Ramos (cell line): ENCODE measurements around the gene PCAT6.

Source experiments
- in situ Hi-C: fragments of 300-500 bp; cut with MboI; formaldehyde crosslinking; loops from one replicate; pipeline ENCODE4 v1.14.3; 2022; ENCODE audit warnings: low sequenced_read_pairs; ENCODE audit not compliant: unreplicated experiment

The PCAT6 gene

GRCh38 chr1:202843081-202843480, 32.3 kb downstream of the PCAT6 start:
- in situ Hi-C loops, result no loop called here

GRCh38 chr1:202844259-202844658, 33.5 kb downstream of the PCAT6 start:
- in situ Hi-C loops, result no loop called here

DNA sequence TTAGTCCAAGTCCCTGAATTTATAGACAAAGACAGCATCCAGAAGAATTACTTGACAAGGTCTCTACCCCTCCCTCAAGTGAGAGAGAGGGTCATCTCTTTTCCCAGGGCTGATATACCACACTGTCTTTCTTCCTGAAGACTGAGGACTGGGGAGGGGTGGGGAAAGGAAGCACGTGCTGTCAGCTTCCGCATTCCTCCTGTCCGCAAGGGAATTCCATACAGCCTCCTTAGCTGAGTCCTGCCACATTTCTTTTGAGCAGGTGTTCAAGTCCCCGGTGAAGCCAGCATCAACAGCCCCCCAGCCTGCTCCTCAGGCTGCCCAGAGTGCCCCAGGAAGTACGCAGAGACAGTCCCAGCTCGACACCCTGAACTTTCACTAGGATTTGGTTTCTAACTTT, 34.2 kb downstream of the PCAT6 start:
- in situ Hi-C loops, result no loop called here

DNA sequence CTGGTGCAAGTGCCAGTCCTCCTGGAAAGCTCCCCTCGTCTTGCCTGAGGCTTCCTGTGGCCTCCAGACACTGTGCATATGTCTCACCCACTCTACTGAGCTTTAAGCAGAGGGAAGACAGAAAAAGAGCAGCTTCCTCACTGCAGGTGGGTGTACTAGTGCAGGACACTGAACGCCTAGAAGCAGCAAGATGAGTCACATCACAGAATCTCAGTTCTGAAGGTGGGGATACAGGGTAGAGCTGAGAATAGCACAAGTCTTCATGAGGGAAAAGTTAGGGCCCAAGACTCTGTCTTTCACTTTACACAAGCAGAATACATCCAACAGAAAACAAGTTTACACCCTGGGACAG, 37.4 kb downstream of the PCAT6 start:
- in situ Hi-C loops, result no loop called here

DNA sequence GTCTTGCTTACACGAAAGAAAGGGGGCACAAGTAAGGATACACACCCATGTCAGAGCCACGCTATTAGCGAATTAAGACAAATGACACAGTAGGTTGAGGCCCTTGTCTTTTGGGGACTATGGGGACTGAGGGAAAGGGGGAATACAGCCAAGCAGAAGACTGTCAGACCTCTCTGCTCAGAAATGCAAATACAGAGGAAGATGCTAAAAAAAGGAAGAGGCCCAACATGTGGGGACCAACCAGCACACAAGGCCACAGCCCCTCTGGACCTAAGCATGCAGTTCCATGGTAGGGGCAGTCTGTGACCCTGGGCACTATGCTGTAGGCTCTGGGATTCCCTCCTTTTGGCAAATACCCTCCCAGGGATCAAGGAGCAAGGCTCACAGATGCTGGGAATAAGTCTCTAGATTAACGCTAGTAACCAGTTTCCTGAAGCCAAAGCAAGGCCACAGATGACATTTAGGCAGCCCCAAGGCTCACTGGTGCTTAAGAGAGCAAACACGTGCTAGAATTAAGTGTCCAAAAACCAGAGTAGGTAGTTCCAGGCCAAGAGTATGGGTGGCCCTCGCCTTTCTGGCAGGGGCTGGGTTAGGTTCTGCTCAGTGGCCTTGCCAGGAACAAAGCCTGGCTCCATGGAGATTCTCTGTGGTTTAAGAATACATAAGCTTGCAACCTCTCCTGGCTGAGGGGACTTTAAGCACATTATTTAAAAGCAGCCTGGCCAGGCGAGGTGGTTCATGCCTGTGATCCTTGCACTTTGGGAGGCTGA, 40.0 kb downstream of the PCAT6 start:
- in situ Hi-C loops, result no loop called here

GRCh38 chr1:202852163-202852904, 41.6 kb downstream of the PCAT6 start:
- in situ Hi-C loops, result no loop called here

DNA sequence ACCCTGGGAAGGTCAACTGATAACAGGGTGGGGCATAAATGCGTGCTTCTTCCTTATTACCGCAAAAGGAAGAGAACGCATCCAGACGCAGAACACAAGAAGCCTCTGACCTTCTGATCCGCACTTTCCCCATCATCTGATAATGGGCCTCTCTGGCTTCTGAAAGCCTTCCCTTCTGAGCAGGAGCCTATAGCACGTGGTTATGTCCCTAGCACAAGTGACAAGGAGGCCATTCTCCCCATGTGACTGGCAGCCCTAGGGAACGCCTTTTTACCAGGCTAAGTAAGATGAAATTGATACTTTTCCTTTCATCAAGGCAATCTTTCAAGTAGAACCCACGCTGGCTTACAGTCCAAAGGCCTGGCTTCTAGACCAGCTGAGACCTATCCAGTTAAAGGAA, 44.0 kb downstream of the PCAT6 start:
- in situ Hi-C loops, result no loop called here

DNA sequence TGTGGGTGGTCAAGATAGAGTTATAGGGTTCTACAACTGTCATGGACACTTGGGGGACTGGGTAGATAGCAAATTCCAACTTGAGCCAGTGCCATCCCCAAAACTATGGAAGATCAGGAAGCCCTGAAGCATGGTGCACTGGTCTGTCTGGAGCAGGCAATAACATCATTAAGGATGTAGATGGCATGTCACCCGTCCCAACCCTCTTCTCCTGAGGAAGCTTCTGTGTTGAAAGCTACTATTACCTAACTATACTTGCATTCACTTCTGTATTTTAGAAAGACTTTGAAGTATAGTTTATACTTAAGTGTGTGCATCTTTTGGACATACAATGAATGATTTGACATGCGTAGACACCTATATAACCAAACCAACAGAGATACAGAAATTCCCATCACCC, 45.3 kb downstream of the PCAT6 start:
- in situ Hi-C loops, result no loop called here

DNA sequence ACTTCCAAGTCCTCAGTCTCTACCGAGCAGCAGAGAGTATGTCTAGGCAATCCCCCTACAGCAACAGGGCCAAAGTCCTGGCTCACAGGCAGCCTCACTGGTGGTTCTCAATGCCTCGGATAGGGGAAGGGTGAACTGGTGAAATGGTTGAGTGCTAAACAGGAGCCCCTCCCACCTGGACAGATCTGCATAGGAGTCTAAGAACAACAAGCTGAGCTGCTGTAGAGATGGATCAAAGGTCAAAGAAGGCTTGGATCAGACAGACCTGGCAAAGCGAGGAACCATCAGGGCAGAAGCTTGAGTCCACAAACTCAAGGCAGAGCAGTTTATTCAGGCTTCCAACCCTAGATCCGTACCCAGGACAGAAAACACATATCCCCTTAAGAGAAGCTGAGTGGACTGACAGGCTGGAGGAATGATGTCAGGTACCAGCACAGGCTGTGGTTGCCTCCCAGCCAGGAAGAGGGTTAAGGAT, 46.4 kb downstream of the PCAT6 start:
- in situ Hi-C loops, result no loop called here

GRCh38 chr1:202858331-202858730, 47.6 kb downstream of the PCAT6 start:
- in situ Hi-C loops, result no loop called here

- in situ Hi-C loops, result no loop called here
Measured at GRCh38 chr1:202858789-202859414, 48.1 kb downstream of the PCAT6 start.

DNA sequence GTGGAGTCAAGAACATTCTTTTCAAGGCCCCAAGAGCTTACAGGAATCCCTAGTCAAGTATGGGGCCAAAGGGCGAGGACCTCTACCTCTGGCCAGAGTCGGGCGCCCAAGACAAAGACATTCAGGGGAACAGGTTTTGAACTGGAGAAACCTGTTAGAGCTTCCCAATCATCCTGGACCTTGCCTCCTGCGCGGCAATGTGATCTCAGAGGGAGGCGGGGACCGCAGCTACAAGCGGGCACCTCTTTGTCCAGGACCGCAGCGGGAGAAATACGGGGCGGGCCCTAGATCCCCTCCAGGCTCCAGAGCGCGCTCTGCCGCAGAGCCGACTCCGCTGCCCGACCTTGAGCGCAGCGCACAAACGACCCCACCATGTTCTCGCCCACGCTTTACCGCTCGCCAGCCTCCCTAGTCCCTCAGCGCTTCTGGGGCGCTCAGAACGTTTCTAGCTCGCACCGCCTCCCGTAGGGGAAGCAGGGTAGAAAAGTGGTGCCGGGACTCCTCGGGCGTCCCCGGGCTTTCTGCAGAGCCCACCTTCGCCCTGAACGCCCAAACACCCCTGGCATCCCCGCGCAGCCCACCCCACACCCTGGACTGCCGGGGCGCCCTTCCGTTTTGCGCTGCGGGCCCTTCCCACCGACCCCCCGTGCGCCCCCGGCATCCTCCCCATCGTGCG, 50.1 kb downstream of the PCAT6 start:
- in situ Hi-C loops, result no loop called here
